HL-60 (cell line): ENCODE data around the gene TMX4.

Source experiments
- CTCF ChIP-seq: IDR thresholded peaks from one replicate; pipeline ENCODE4 v1.5.1; 2011; ENCODE audit warnings: low read length, control low read depth, inconsistent platforms; ENCODE audit not compliant: insufficient read depth
- GABPA ChIP-seq: IDR thresholded peaks from 2 replicates; pipeline ENCODE4 v1.6.1; 2012; ENCODE audit warnings: low read depth
- POLR2AphosphoS5 ChIP-seq: IDR thresholded peaks from 2 replicates; pipeline ENCODE4 v1.6.1; 2012; ENCODE audit warnings: low read depth
- REST ChIP-seq: IDR thresholded peaks from 2 replicates; pipeline ENCODE4 v1.6.1; 2012; ENCODE audit warnings: low read depth; ENCODE audit not compliant: insufficient replicate concordance
- SPI1 ChIP-seq: IDR thresholded peaks from 2 replicates; pipeline ENCODE4 v1.6.1; 2012; ENCODE audit warnings: low read depth, mild to moderate bottlenecking, borderline replicate concordance

GRCh38 chr20:8045946-8046345 is 26.4 kb upstream of the TMX4 start:
- TF ChIP-seq POLR2AphosphoS5 (no peak), SPI1 (no peak), CTCF (no peak), REST (no peak), GABPA (no peak)
